Heart right ventricle (tissue), 16 donors: ENCODE results near the gene HMGCLL1. TPM values are rescaled to one million over a fixed set of nuclear protein-coding genes. Genes with fewer than 3 reads are reported as not detected.
A peak's percentile ranks its signal among the peaks of the same experiment; 100 is the strongest.

Experiments used
- ATAC-seq, 8 donors: fragments of 200-7000 bp; cut with Tn5 transposase; one replicate each; pipeline ENCODE4 v1.9.1; 2020; ENCODE audit warnings: mild to moderate bottlenecking in 8 of 8, moderate library complexity in 8 of 8, moderate number of reproducible peaks in 1 of 8
- DNase-seq, 2 donors: peaks; one replicate each; pipeline ENCODE4 v3.0.0-alpha.2; 2020
- H3K27ac ChIP-seq, 10 donors: fragments of 200-600 bp; sonication (generic) in 2 of 10; one replicate each; pipeline versions ENCODE4 v1.5.0 to v1.8.0; 2020 to 2022; ENCODE audit warnings: mild to moderate bottlenecking in 3 of 10
- H3K27me3 ChIP-seq, 7 donors: fragments of 200-600 bp; one replicate each; pipeline ENCODE4 v1.8.0; 2021 to 2022; ENCODE audit warnings: mild to moderate bottlenecking in 2 of 7
- H3K36me3 ChIP-seq, 9 donors: fragments of 200-600 bp; sonication (generic) in 1 of 9; one replicate each; pipeline versions ENCODE4 v1.5.0 to v1.8.0; 2020 to 2022; ENCODE audit warnings: mild to moderate bottlenecking in 2 of 9
- H3K4me1 ChIP-seq, 9 donors: fragments of 200-600 bp; sonication (generic) in 1 of 9; one replicate each; pipeline versions ENCODE4 v1.5.0 to v1.8.0; 2020 to 2022; ENCODE audit warnings: mild to moderate bottlenecking in 4 of 9
- H3K4me3 ChIP-seq, 10 donors: fragments of 200-600 bp; sonication (generic) in 2 of 10; one replicate each; pipeline versions ENCODE4 v1.5.0 to v1.8.0; 2020 to 2022; ENCODE audit warnings: mild to moderate bottlenecking in 7 of 10, moderate library complexity in 2 of 10
- H3K9me3 ChIP-seq, 11 donors: fragments of 200-600 bp in 10 of 11; sonication (generic) in 2 of 11; one replicate each; pipeline versions ENCODE4 v1.5.0 to v1.8.0; 2013 to 2022; ENCODE audit warnings: mild to moderate bottlenecking in 2 of 11, control low read depth in 1 of 11, moderate library complexity in 1 of 11
- CTCF ChIP-seq, 9 donors: fragments of 200-600 bp; sonication (generic) in 2 of 9; IDR thresholded peaks; one replicate each; pipeline versions ENCODE4 v1.5.0 to v1.8.0; 2021 to 2022; ENCODE audit warnings: antibody characterized with exemption in 9 of 9, mild to moderate bottlenecking in 5 of 9, moderate library complexity in 1 of 9
- WGBS, 2 donors: extraction: QIAGEN DNeasy Blood & Tissue Kit; methylation state at CpG; one replicate each; pipeline ENCODE4 v1.1.7; 2013; ENCODE audit warnings: inconsistent platforms in 1 of 2; 5-methylcytosine and 5-hydroxymethylcytosine counted together
- intact Hi-C, 10 donors: fragments of 100-400 bp; cut with DNase I; formaldehyde crosslinking; loops; one replicate each; pipeline versions ENCODE4 v1.11.1 to v1.14.2; 2022
- polyA plus RNA-seq, 2 donors: library from polyadenylated mRNA; stranded (reverse); fragments of 200-250 nt; gene quantifications; one replicate each; pipeline ENCODE4 v1.2.3, GENCODE V29; 2013
- total RNA-seq, 10 donors: library from RNA; stranded (reverse); fragmentation: NEBNext Ultra II Directional in 3 of 10; extraction: Animal tissue kit (Norgen Biotek cat#: 25700) in 3 of 10; gene quantifications; one replicate each; pipeline versions ENCODE4 v1.2.1 to v1.2.4, GENCODE V29; 2021 to 2023
- donor health status: Arrhythmogenic right ventricular cardiomyopathy.
- donor health status: ischemic (EF 13 %, LVEDD 7.1; RV severe dilation, severe dysfunction).
- donor health status: healthy with polysubstance abuse.
- donor health status: DM: no; HTN: yes; CAD: no.
- donor health status: DM: no; HTN: no; CAD: no.
- donor health status: ischemic (EF 25% LVEDD 6.9; RV normal size, moderate dysfunction).
- donor health status: ischemic (EF 25% LVEDD 5.7; RV mildly dilated, moderate dysfunction).
- donor health status: healthy.
- donor health status: DM: yes; HTN: yes; CAD: no.
- donor health status: Ischemic cardiomyopathy.
- donor health status: ischemic (EF 35%, LVEDD 5.7; RV mildly dilated, moderate dysfunction).
- donor health status: nonischemic (EF 11% LVEDD 7.7; RV severe dilation, severe dysfunction).
- donor health status: DM: yes; HTN: yes; CAD: no.
- donor health status: PGD.
- donor health status: ischemic (EF 29% LVEDD 5.4; RV normal size, mild dysfunction).
- donor health status: nonischemic (EF 23%, LVEDD 6.1; RV moderate dilation, normal function).

The HMGCLL1 gene
- total and polyA plus RNA-seq, 12 donors: 0.35 to 2.6 (median 1.1) TPM

- ATAC-seq (peak in 1 of 8 donors; percentile 38), DNase-seq (no peak)
- H3K4me1 ChIP-seq: peaks cover 0 to 8% (median 0%) of the 10 kb centered on the region in 9 donors
- no peak overlapping the region for H3K27ac ChIP-seq
- H3K9me3 ChIP-seq: no peaks in the 10 kb centered on the region
- intact Hi-C loops: no loop called here
- no peak for TF ChIP-seq CTCF (IDR thresholded peaks at IDR 0.05)
- H3K27me3 ChIP-seq: no peaks in the 10 kb centered on the region
- no peaks in the 10 kb centered on the region for H3K36me3 ChIP-seq
- no peak overlapping the region for H3K4me3 ChIP-seq
Measured at GRCh38 chr6:55604021-55604420, 25.0 kb upstream of the HMGCLL1 start.

- Histone ChIP-seq H3K4me1 (peaks cover 0 to 8% (median 0%) of the 10 kb centered on the region in 9 donors), H3K36me3 (no peaks in the 10 kb centered on the region), H3K27me3 (no peaks in the 10 kb centered on the region), H3K27ac (no peak overlapping the region), H3K9me3 (no peaks in the 10 kb centered on the region), H3K4me3 (no peak overlapping the region)
- ATAC-seq (no peak), DNase-seq (no peak)
- intact Hi-C loops: no loop called here
- WGBS, 2 donors: 81 to 96% methylated on average over 2 of the region's 2 CpGs
- TF ChIP-seq CTCF (IDR thresholded peaks at IDR 0.05): no peak
Measured at GRCh38 chr6:55601120-55601519, 22.1 kb upstream of the HMGCLL1 start.

- intact Hi-C loops: no loop called here
- 21 to 28% methylated on average over 2 of the region's 2 CpGs for WGBS, 2 donors
Measured at GRCh38 chr6:55594442-55594841, 15.4 kb upstream of the HMGCLL1 start.

GRCh38 chr6:55584654-55585354 lies 5.8 kb upstream of the HMGCLL1 start:
- Histone ChIP-seq H3K27ac (no peak overlapping the region), H3K4me1 (no peaks in the 10 kb centered on the region), H3K36me3 (no peaks in the 10 kb centered on the region), H3K9me3 (peaks cover 0 to 13% (median 0%) of the 10 kb centered on the region in 11 donors), H3K4me3 (no peak overlapping the region), H3K27me3 (no peaks in the 10 kb centered on the region)
- no peak for TF ChIP-seq CTCF (IDR thresholded peaks at IDR 0.05)
- intact Hi-C loops: no loop called here
- no peak for DNase-seq
- no peak for ATAC-seq

More at GRCh38 chr6:55594442-55594841, 15.4 kb upstream of the HMGCLL1 start:
- no peaks in the 10 kb centered on the region for H3K36me3 ChIP-seq
- H3K9me3 ChIP-seq: peaks cover 0 to 12% (median 0%) of the 10 kb centered on the region in 11 donors
- no peak overlapping the region for H3K4me3 ChIP-seq
- ATAC-seq (no peak), DNase-seq (no peak)
- TF ChIP-seq CTCF (IDR thresholded peaks at IDR 0.05): no peak
- H3K27ac ChIP-seq: no peak overlapping the region
- no peaks in the 10 kb centered on the region for H3K4me1 ChIP-seq
- no peaks in the 10 kb centered on the region for H3K27me3 ChIP-seq
